Activated gamma-delta T cell treated with Interleukin-2 at 50 U/mL for 16 hours (primary cell): Measurements from ENCODE around the gene ZC2HC1B.
A peak's percentile ranks its signal among the peaks of the same experiment; 100 is the strongest.
"Not testable (repeated sequence)": the region's sequence is repeated elsewhere in the genome, so short reads cannot be mapped to it uniquely, and the experiment has no call there.

Source experiments
- DNase-seq: peaks from one replicate; pipeline ENCODE4 v3.0.0-alpha.2; 2020

Gene ZC2HC1B, protein sequence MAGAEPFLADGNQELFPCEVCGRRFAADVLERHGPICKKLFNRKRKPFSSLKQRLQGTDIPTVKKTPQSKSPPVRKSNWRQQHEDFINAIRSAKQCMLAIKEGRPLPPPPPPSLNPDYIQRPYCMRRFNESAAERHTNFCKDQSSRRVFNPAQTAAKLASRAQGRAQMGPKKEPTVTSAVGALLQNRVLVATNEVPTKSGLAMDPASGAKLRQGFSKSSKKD

DNA sequence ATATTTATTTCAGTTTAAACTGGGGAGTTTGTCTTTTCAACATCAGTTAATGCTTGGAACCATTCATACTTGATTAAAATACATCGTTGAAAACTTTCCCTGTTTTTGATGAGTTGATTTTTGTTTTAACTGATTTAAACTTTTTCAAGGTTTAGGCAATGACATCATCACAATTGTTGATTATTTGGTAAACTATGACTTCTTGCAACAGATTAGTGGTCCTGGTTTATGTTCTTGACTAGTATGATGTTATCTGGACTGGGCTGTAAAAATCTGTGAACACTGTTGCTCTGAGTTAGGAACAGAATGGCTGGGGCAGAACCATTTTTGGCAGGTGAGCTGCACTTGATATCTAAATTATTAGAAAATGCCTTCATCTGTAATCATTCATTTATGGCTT is at the start of gene ZC2HC1B:
Gene ZC2HC1B, plus strand, starts transcription at position 241 of the 400 bp plus-strand sequence. Its CDS starts 66 bp downstream, at position 307.
- DNase-seq = no peak

DNA sequence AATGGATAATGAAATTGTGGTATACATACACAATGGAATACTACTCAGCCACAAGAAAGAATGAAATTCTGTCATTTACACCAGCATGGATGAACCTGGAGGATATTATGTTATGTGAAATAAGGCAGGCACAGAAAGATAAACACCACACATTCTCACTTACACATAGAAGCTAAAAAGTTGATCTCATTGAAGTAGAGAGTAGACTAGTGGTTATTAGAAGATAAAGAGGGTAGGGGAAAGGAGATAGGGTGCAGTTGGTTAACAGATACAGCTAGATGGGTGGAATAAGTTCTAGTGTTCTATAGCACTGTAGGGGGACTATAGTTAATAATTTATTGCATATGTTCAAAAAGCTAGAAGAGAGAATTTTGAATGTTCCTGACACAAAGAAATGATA is 46.7 kb upstream of the ZC2HC1B start:
- DNase-seq = no peak

DNA sequence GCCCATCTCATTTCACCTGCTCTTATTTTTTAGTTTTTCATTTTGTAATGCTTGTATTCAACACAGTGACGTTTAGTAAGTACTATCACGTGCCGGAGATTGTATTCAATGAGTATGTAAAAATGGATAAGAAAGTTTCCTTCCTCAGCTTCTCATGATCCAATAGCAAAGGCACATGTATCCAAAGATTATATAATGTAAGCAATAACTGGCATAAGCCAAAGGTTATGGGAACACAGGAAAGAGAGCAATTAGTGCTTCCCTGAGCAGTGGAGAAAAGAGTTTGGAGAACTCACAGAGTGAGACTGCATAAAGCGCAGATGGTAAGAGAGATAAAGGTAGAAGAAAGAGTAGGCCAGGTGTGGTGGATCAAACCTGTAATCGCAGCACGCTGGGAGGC is 42.9 kb upstream of the ZC2HC1B start:
- no peak for DNase-seq

DNA sequence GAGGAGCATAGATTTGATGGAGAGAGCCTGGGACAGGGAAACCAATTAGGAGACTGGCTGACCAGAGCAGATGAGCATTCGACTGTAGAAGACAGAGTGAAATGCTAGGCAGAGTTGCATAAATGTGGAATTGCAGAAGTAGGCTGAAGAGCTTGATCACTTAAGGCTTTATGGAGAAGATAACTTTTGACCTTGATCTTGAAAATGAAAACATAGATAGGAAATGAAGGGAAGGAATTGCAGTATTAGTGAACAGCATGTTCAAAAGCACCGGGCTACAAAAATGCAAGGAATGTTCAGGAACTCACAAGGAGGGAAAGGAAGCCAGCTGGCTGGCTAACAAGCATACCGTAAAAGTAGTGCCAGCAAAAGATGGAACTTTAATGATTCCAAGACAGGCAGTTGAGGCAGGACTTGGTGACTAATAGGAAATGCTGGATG is 41.7 kb upstream of the ZC2HC1B start:
- DNase-seq = no peak

DNA sequence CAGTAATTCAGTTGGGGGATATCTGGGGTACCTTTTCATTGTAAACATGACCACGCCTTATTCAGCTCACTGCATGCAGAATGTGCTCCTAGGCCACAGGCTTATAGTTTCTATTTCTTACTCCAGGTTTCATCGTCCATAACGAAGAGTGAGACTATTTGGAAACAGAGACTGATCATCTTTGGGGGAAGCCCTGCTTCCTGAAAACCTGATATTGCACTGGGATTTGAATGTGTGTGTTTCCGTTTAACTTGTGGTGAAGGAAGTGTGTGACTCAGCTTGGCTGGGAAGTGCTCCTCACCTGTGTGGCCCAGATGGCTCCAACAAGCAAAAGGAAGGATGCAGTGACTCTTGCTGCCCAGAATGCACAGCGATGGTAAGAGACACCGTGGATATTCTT is 40.7 kb upstream of the ZC2HC1B start:
- DNase-seq = no peak

DNA sequence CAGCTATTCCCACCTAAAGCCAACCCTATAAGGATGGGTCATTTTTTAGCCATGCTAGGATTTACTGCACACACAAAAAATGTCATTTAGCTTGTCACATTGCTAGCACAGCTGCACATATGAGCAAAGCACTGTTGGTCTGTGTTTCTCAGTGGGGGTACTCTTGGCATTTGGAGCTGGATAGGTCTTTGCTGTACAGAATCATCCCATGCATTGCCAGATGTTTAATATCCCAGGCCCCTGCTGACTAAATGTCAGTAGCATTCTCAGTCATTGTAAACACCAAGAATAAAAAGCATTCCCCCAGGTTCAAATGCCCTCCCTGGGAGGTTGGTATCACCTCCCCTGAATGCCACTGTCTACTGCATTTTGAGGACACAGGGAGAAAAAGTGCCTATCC is 35.7 kb upstream of the ZC2HC1B start:
- no peak for DNase-seq

DNA sequence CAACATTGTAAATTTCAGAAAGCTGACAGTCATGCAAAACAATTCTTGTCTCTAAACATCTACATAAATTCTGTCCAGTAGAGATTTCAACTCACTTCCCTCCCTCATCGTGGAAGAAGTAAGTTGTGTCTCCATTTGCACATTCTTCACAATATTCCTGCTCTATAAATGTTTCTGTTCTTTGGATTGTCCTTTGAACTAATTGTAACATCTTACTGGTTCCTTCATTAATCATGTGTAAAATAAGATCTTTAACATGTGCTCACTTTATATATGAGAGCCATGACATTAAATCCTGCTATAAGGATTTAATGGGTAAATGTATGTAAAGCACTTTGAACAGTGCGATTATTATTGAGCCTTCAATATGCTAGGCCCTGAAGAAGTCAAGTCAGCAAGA is 28.1 kb upstream of the ZC2HC1B start:
- no peak for DNase-seq

DNA sequence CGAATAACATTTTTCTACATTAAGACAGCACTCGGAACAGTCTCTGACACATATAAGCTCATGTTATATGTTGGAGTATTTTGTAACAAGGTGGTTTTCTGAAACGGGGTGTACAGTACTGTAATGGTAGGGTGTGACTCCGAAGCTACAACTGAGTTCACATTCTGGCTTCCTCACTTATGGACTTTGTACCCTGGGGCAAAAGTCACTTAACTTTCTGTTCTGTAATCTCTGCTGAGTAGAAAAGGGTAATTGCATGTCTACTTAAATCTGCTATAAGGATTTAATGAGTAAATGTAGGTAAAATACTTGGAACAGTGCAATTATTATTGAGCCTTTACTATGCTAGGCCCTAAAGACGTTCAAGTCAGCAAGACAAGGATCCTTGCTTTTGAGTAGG is 25.9 kb upstream of the ZC2HC1B start:
- no peak for DNase-seq

DNA sequence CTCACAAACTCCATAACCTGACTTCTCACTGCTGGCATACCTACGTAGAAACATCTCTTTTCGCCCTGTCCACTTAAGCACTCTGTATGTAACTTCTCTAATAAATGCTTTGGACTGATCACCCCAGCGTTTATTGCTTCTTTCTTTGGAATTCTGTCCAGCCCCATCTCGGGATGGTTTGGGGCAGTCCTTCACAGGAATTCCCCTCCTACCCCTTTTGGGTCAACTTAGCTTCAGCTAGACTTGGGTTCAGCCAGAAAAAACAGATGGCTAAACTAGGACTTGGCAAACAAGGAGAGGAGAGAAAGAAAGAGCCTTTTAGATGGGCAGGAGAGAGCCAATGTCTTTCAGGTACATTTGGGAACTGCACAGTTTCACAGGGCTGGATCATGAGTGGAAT is 25.1 kb upstream of the ZC2HC1B start:
- DNase-seq = no peak

DNA sequence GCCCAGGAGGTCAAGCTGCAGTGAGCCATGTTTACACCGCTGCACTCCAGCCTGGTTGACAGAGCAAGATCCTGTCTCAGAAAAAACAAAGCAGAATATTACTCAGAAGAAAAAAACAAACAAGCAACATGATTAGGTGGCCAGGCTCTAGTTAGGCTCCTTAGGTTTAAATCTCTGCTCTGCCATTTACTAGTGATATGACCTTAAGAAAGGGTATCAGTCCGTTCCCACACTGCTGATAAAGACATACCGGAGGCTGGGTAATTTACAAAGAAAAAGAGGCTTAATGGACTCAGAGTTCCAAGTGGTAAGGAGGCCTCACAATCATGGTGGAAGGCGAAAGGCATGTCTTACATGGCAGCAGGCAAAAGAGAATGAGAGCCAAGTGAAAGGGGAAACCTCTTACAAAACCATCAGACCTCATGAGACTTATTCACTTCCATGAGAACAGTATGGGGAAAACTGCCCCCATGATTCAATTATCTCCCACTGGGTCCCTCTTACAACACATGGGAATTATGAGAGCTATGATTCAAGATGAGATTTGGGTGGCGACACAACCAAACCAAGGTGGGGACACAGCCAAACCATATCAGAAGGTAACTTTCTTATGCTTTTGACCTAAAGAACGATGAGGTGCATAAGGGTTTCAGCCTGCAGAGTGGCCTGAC is 23.5 kb upstream of the ZC2HC1B start:
- DNase-seq = no peak

DNA sequence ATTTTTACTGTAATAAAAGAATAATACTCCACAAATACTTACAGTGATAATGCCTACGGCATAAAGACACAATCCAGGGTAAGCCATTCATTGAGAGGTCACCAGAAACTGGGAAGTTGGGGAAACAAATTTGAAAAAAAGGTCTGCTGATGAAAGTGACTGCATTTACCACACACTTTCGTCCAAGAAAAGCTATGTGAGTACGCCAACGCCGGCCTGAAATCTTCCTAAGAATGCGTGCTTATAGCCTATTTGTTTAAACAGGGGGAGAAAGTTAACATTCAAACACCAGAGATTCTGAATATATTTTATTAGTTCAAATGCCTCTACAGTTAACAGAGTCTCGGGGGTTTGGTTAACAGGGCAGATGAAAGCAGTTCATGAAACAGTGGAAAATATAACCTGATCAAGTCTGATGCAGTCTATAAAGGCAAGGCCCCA is 21.8 kb upstream of the ZC2HC1B start:
- DNase-seq = no peak

DNA sequence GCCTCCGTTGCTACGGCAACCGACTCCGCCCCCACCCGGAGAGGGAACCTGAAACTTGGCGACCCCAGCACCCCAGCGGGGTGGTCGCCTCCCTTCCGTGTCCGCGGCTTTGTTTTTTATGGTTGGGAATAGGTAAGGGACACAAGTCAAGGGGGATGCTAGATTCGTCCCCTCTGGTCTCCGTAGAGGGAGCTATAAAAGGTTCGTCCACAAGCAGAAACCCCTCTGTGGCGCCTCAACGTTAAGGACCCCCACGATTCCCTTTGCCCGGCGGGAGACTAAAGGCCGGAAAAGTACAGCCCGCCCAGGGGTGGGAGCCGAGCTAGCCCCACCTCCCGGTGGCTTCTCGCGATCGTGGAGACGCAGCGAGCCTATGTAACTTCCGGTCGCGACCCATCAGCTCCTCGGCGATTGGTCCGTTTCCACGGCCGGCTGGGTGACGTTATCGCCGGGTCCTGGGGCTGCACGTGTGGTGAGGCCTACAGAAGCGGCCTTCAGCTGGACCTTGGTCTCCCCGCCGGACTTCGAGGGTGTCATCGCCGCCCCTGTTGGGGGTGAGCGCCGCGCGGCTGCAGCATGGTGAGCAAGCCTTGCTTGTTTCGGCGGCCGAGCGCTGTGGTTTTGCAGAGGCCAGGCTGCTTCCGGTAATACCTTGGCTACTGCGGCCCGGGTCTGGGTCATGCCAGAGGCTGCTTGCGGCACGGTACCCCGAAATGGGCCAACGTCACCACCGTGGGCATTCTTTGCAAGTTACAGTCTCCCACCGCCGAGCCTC is 21.2 kb upstream of the ZC2HC1B start, which contains the start of gene LTV1:
Gene LTV1, plus strand, starts transcription at position 437 of the 775 bp plus-strand sequence. Its CDS starts 140 bp downstream, at position 577.
- DNase-seq = peak; percentile 89

DNA sequence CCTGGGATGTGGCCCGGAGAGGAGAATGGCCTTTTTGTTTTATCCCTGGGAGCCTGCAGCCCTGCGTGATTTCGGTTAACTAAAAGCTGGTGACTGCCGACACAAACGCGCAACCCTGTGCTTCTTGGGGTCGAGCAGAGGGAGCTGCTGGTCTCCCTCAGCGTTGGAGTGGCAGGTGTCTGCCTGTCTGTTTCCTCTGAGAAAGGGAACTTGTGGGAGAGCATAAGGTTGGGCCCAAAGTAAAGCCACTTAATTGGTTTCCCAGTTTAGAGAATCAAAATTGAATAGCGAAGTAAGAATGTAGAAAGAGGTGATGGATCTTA is 20.6 kb upstream of the ZC2HC1B start:
- no peak for DNase-seq

DNA sequence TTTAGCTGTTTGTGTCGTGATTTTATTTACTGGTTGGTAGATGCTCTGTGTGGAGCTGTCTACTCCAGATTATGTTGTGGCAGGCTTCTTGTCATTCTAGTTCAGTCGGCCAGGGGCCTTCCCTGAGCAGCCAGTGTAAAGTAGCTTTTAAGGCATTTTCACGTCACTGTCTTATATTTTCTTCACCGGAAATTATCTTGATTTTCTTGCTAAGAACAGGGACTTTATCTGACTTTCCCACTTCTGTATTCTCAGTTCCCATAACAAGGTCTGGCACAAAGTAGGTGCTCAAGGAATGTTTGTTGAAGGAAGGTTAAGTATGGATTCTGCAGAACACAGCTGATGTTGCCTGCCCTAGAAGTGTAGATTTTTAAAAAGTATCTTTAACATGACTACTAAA is 20.3 kb upstream of the ZC2HC1B start:
- no peak for DNase-seq

DNA sequence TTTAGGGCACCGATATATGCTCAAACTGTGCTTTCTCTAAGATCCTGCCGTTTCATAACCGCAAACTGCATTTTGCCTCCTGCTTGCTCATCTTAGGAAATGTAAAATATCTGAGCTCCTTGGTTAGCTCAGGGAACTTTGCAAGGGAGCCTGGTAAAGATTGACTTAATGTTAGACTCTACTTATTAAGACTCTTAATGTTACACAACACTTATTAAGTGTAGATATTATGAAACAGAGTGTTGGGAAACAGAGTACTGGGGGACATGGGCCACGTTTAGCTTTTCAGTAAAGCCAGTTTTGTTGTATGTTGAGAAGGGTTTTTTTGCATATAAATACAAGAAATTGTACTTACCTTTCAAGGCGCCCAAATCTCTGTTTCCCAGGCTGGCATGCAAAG is 19.2 kb upstream of the ZC2HC1B start:
- no peak for DNase-seq

DNA sequence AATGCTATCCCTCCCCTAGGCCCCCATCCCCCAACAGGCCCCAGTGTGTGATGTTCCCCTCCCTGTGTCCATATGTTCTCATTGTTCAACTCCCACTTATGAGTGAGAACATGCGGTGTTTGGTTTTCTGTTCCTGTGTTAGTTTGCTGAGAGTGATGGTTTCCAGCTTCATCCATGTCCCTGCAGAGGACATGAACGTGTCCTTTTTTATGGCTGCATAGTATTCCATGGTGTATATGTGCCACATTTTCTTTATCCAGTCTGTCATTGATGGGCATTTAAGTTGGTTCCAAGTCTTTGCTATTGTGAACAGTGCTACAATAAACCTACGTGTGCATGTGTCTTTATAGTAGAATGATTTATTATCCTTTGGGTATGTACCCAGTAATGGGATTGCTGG is 12.6 kb upstream of the ZC2HC1B start:
- not testable (repeated sequence) for DNase-seq

DNA sequence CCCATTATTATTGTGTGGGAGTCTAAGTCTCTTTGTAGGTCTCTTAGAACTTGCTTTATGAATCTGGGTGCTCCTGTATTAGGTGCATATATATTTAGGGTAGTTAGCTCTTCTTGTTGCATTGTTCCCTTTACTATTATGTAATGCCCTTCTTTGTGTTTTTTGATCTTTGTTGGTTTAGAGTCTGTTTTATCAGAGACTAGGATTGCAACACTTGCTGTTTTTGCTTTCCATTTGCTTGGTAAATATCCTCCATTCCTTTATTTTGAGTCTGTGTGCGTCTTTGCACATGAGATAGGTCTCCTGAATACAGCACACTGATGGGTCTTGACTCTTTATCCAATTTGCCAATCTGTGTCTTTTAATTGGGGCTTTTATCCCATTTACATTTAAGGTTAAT is 9.2 kb upstream of the ZC2HC1B start:
- not testable (repeated sequence) for DNase-seq

DNA sequence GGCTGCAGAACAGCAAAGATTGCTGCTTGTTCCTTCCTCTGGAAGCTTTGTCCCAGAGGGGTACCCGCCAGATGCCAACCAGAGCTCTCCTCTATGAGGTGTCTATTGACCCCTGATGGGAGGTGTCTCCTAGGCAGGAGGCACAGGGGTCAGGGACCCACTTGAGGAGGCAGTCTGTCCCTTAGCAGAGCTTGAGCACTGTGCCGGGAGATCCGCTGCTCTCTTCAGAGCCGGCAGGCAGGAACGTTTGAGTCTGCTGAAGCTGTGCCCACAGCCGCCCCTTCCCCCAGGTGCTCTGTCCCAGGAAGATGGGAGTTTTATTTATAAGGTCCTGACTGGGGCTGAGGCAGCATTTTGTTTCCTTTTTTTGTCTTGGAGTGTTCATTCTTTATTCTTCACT is 7.5 kb upstream of the ZC2HC1B start:
- not testable (repeated sequence) for DNase-seq

DNA sequence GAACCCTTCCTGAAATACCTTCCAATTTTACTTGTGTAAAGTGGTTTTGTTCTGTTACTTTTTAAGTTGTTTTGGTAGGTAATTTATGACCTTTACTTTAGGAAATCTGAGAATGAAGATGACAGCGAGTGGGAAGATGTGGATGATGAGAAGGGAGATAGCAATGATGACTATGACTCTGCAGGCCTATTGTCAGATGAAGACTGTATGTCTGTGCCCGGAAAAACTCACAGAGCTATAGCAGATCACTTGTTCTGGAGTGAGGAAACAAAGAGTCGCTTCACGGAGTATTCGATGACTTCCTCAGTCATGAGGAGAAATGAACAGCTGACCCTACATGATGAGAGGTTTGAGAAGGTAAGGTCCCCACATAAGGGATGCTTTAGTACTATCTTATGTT is 6.6 kb upstream of the ZC2HC1B start:
- DNase-seq = no peak

DNA sequence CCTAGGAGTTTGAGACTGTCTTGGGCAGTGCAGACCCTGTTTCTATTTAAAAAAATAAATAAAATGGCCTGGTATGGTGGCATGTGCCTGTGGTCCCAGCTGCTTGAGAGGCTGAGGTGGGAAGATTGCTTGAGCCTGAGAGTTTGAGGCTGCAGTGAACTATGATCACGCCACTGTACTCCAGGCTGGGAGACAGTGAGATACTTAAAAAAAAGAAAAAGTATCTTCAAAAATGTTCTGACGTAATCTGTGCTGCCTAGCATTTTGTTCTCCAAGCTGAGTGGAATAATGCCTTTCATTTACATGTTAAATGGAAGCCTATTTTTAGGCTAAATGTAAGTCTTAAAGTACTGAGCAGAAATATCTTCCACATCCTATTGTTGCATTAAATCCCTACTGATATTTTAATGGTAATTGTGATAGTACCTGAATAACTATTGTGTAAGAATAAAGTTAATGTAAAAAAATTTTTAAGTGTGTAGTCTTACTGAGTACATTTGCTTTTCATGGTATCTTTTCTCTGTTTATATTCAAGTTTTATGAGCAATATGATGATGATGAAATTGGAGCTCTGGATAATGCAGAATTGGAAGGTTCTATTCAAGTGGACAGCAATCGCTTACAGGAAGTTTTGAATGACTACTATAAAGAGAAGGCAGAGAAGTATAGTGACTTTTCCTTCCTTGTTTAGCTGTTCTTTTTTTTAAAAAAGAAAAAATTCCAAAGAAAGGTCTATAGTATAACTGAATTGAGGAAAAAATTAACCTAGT is 4.2 kb upstream of the ZC2HC1B start:
- DNase-seq = no peak

DNA sequence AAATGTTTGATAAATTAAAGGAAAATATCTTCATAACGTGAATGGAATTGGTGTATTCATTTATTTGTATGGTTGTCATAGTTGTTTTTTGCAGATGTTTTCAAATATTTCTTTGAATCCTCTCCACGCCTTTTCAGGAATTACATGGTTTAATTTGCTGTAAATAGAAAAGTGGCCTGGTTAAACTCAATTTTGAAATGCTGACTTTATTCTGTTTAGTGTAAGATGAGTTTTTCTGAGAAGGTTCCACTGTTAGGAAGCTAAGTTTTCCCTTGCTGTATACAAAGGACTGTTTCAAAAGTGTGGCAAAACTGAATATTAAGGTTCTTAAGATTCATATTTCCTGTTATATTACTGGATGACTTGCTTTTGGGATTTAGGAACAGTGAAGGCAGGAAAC is 503 bp upstream of the ZC2HC1B start:
- no peak for DNase-seq

DNA sequence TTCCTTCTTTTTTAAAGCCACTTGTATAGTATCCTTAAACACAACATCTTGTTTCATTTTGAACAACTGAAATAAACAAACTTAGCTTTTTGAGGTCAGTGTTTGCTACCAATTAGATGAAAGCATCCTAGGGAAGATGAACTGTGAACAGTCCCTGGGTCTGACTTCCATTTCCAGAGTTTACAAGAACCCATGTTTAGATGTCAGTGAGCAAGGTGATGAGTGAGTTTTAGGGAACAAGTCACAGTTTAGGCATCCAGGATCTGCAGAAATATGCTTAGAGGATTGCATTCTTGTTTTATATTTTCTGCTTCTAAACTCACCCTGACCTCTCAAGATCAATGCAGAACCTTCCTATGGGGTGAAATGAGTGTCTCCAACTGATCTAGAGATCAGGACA is 3.0 kb downstream of the ZC2HC1B start:
- no peak for DNase-seq

DNA sequence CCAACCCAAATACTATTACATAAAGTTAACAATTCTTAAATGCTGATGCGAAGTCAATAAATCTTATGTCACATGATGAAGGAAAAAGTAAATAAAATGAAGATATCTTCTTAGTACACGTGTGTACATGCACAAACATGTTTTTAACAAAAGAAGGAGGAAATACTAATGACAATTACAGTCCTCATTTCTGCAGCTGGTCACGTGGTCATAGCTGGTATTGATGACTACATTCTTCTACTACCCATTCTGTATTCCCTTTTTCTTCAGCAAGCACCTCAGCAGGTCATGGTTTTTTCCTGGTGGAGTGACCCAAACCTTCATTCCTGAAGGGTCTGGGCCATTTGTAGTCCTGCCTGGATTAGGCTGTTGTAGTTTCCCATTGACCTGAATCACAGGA is 4.5 kb downstream of the ZC2HC1B start:
- DNase-seq = not testable (repeated sequence)
